ENCODE results near the gene UTP18. TPM values are rescaled to one million over a fixed set of nuclear protein-coding genes. Genes with fewer than 3 reads are reported as not detected.

Gene UTP18
- total RNA-seq, 1 donor from 2014 or later, result 30.0 TPM

- peaks cover 46% of the 10 kb centered on the region for H3K36me3 ChIP-seq
- H3K27ac ChIP-seq, result no peak overlapping the region
- TF ChIP-seq CTCF (IDR thresholded peaks at IDR 0.05), result no peak
- intact Hi-C loops (cut with DNase I), result no loop called here
- DNase-seq (no peak), ATAC-seq (no peak)
- H3K27me3 ChIP-seq, result no peaks in the 10 kb centered on the region
- H3K4me1 ChIP-seq, result peaks cover 25% of the 10 kb centered on the region
- H3K4me3 ChIP-seq, result no peak overlapping the region
- no peaks in the 10 kb centered on the region for H3K9me3 ChIP-seq
These were observed 4.2 kb upstream of the UTP18 start for GRCh38 chr17:51256101-51256500.

GRCh38 chr17:51257150-51258081 is 2.9 kb upstream of the UTP18 start:
- Histone ChIP-seq H3K27me3 (no peaks in the 10 kb centered on the region), H3K9me3 (no peaks in the 10 kb centered on the region), H3K36me3 (peaks cover 34% of the 10 kb centered on the region), H3K4me3 (no peak overlapping the region), H3K4me1 (peaks cover 37% of the 10 kb centered on the region), H3K27ac (no peak overlapping the region)
- DNase-seq (no peak), ATAC-seq (no peak)
- TF ChIP-seq CTCF (IDR thresholded peaks at IDR 0.05), result no peak
- intact Hi-C loops (cut with DNase I), result no loop called here

- H3K4me1 ChIP-seq, result peaks cover 49% of the 10 kb centered on the region
- DNase-seq, result no peak
- no peaks in the 10 kb centered on the region for H3K27me3 ChIP-seq
- peak overlapping the region; percentile 98 for H3K4me3 ChIP-seq
- ATAC-seq, result peak; percentile 2
- intact Hi-C loops (cut with DNase I), result no loop called here
- TF ChIP-seq CTCF (IDR thresholded peaks at IDR 0.05), result no peak
- no peaks in the 10 kb centered on the region for H3K9me3 ChIP-seq
- H3K27ac ChIP-seq, result peak overlapping the region; percentile 95
- peaks cover 32% of the 10 kb centered on the region for H3K36me3 ChIP-seq
These were observed 1.4 kb upstream of the UTP18 start for GRCh38 chr17:51258756-51259563.

- DNase-seq (peak; percentile 96), ATAC-seq (peak; percentile 93)
- H3K27ac ChIP-seq, result peak within 1 kb of the TSS; percentile 95
- H3K9me3 ChIP-seq, result no peaks in the 10 kb centered on the region
- peaks cover 32% of the 10 kb centered on the region for H3K36me3 ChIP-seq
- intact Hi-C loops (cut with DNase I), result no loop called here
- H3K27me3 ChIP-seq, result no peaks in the 10 kb centered on the region
- H3K4me3 ChIP-seq, result peak within 1 kb of the TSS; percentile 98
- no peak for TF ChIP-seq CTCF (IDR thresholded peaks at IDR 0.05)
- H3K4me1 ChIP-seq, result peaks cover 49% of the 10 kb centered on the region
These were observed 646 bp upstream of the UTP18 start, which contains the start of gene MBTD1 for GRCh38 chr17:51259564-51260236. TSS of gene MBTD1 (minus strand) at chr17:51260049. CDS start at chr17:51225161, 34,888 bp downstream.
